Skeletal muscle cell (primary cell): Measurements from ENCODE around the gene COL27A1.
"Not testable (repeated sequence)": the region's sequence is repeated elsewhere in the genome, so short reads cannot be mapped to it uniquely, and the experiment has no call there.

Experiments used
- DNase-seq: peaks from one replicate; pipeline ENCODE4 v3.0.0-alpha.2; 2010; ENCODE audit warnings: low read depth
- H3K4me3 ChIP-seq: 2 replicates; pipeline ENCODE4 v1.5.1; 2011; ENCODE audit warnings: low read depth, mild to moderate bottlenecking, control low read depth, low read length, moderate library complexity

COL27A1 gene

DNA sequence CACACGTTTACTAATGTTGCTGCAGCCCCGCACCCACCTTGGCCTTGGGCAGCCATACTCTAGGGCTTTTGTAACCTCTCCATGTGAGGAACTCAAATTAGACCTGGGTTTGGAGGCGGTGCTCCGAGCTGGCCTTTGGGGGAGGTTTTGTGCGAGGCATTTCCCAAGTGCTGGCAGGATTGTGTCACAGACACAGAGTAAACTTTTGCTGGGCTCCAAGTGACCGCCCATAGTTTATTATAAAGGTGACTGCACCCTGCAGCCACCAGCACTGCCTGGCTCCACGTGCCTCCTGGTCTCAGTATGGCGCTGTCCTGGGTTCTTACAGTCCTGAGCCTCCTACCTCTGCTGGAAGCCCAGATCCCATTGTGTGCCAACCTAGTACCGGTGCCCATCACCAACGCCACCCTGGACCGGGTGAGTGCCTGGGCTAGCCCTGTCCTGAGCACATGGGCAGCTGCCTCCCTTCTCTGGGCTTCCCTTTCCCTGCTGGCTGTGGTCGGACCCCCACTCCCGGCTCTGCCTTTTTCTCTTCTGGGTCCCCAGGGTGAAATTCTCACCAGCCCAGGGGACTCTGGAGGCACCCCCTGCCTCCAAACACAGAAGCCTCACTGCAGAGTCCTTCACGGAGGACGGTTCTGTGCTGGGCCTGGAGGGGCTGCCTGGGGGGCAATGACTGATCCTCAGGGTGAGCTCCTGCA lies 167.6 kb downstream of the COL27A1 start, which contains the start of gene ORM1:
Gene ORM1, plus strand, starts transcription at position 268 of the 701 bp plus-strand sequence. Its CDS starts 36 bp downstream, at position 304.
- not testable (repeated sequence) for DNase-seq, H3K4me3 ChIP-seq

DNA sequence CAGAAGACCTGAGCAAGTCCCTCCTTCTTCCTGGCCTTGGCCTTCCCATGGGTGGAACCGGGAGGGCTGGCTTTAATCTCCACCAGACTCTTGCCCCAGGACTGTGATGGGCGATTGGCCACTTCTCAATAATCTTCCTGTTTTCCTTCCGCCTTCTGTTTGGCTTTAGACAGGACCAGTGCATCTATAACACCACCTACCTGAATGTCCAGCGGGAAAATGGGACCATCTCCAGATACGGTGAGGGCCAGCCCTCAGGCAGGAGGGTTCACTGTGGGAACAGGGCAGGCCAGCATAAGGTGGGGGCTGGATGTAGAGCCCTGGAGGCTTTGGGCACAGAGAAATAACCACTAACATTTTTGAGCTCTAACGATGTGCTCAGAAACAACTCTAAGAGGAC lies 168.5 kb downstream of the COL27A1 start:
- not testable (repeated sequence) for H3K4me3 ChIP-seq, DNase-seq

DNA sequence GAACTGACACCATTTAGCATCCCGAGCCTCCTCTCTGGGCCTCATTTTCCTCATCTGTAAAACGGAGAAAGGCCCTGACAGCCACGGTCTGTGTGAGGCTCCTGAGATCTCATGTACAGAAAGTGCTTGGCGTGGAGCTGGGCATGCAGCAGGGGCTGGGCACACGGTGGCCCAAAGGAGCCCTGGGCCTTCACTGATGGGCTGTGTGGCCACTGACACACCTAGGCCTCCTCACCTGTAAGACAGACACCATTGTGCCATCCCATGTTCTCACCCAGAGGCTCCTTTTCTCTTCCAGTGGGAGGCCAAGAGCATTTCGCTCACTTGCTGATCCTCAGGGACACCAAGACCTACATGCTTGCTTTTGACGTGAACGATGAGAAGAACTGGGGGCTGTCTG lies 169.2 kb downstream of the COL27A1 start:
- no peak for DNase-seq
- no peak overlapping the region for H3K4me3 ChIP-seq

DNA sequence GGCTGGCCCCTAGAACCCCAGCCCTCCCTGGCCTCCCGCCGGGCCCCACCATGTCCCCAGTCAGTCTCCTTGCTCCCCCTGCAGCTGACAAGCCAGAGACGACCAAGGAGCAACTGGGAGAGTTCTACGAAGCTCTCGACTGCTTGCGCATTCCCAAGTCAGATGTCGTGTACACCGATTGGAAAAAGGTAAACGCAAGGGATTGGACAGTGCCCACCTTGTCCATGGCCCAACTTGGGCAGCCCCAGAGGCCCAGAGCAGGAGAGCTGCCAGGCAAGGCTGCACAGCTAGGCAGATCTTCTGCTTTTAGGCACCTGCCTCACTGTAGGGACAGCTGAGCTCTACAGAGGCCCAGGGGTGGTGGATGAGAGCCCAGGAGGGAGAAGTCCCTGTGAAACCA lies 169.6 kb downstream of the COL27A1 start:
- H3K4me3 ChIP-seq, DNase-seq: not testable (repeated sequence)

DNA sequence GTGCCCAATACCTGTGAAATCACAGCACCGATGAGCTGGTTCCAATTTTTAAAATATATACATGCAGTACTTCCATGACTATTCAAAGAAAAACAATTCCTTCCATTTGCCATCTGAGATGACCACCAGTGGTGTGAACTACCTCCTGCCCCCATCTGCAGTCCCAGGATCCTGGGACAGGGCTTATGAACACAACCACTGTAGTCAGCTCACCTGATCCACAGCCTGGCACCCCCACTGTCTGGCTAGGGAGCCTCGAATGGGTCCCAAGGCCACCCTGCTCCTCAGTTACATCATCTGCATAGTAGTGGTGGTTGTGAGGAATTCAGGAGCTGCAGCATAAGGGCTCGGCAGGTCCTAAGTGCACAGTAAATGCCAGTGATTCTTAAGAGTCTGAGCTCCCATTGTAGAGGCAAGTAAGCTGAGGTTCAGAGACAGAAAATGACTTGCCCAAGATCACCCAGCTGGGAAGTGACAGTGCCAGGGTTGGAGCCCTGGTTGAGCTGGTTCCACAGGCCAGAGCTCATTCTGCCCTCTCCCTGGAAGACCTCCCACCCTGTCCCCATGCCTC lies 170.4 kb downstream of the COL27A1 start:
- not testable (repeated sequence) for DNase-seq, H3K4me3 ChIP-seq

DNA sequence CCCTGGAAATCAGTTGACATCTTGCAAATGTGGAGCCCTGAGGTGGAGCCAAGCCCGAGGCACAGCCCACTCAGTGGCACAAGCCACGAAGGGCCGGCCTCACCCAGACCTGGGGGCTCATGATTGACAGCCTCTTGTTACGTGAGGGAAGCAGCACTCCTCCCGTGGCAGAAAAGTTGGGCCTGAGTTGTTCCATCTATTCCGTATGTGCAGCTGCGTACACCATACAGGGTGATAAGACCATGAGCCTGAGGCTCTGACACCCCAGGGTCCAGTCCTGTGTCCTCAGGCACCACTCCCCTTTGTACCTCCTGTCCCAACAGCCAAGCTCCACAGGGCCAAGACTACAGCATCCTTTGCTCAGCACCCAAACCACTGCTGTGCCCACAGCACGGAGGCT lies 172.4 kb downstream of the COL27A1 start:
- DNase-seq = no peak
- no peak overlapping the region for H3K4me3 ChIP-seq

DNA sequence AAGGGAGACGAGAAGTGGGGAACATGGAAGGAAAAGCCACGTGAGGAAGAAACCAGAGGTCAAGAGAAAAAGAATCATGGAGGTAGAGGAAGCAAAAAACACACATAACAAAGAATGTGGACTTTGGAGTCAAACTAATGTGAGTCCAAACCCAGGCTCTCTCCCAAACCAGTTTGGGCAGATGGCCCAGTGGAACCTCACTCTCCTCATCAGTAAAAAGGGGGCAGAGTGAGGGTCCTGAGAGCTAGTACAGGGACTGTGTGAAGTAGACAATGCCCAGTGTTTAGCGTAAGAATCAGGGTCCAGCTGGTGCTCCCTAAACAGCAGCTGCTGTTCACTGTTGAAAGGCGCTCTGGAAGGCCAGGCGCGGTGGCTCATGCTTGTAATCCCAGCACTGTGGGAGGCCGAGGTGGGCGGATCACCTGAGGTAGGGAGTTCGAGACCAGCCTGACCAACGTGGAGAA lies 173.1 kb downstream of the COL27A1 start:
- DNase-seq, H3K4me3 ChIP-seq: not testable (repeated sequence)

DNA sequence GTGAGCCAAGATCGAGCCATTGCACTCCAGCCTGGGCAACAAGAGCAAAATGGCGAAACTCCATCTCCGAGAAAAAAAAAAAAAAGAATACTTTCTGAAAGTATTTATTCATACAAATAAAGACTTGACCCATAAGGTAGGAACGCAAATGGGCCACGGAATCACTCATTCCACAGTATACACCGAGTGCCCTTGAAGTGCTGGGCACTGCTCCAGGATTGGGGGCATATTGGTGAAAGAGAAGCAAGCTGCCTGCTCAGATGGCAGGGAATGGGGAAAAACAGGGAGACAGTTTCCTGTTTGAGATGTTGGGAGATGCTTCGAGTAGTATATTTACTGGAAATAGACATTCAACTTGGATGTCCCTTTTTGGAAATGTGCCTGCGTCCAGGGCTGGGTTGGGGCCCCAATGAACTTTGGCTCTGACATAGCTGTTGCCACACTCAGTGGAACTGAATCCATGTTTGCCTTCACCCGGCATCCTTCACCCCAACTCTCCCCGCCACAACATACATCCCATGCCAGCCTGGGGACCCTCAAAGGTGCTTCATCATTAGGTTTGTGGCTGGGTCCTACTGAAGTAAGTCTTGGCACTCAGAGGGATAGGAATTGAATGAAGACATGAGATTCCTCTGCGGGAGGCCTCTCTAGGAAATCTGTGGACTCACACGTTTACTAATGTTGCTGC lies 173.7 kb downstream of the COL27A1 start:
- not testable (repeated sequence) for DNase-seq, H3K4me3 ChIP-seq

DNA sequence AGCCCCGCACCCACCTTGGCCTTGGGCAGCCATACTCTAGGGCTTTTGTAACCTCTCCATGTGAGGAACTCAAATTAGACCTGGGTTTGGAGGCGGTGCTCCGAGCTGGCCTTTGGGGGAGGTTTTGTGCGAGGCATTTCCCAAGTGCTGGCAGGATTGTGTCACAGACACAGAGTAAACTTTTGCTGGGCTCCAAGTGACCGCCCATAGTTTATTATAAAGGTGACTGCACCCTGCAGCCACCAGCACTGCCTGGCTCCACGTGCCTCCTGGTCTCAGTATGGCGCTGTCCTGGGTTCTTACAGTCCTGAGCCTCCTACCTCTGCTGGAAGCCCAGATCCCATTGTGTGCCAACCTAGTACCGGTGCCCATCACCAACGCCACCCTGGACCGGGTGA lies 174.3 kb downstream of the COL27A1 start, which contains the start of gene ORM2:
Gene ORM2, plus strand, starts transcription at position 245 of the 398 bp plus-strand sequence. Its CDS starts 36 bp downstream, at position 281.
- H3K4me3 ChIP-seq, DNase-seq: not testable (repeated sequence)

DNA sequence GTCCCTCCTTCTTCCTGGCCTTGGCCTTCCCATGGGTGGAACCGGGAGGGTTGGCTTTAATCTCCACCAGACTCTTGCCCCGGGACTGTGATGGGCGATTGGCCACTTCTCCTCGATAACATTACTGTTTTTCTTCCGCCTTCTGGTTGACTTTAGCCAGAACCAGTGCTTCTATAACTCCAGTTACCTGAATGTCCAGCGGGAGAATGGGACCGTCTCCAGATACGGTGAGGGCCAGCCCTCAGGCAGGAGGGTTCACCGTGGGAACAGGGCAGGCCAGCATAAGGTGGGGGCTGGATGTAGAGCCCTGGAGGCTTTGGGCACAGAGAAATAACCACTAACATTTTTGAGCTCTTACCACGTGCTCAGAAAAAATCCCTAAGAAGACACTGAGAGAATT lies 175.3 kb downstream of the COL27A1 start:
- DNase-seq = no peak
- no peak overlapping the region for H3K4me3 ChIP-seq

DNA sequence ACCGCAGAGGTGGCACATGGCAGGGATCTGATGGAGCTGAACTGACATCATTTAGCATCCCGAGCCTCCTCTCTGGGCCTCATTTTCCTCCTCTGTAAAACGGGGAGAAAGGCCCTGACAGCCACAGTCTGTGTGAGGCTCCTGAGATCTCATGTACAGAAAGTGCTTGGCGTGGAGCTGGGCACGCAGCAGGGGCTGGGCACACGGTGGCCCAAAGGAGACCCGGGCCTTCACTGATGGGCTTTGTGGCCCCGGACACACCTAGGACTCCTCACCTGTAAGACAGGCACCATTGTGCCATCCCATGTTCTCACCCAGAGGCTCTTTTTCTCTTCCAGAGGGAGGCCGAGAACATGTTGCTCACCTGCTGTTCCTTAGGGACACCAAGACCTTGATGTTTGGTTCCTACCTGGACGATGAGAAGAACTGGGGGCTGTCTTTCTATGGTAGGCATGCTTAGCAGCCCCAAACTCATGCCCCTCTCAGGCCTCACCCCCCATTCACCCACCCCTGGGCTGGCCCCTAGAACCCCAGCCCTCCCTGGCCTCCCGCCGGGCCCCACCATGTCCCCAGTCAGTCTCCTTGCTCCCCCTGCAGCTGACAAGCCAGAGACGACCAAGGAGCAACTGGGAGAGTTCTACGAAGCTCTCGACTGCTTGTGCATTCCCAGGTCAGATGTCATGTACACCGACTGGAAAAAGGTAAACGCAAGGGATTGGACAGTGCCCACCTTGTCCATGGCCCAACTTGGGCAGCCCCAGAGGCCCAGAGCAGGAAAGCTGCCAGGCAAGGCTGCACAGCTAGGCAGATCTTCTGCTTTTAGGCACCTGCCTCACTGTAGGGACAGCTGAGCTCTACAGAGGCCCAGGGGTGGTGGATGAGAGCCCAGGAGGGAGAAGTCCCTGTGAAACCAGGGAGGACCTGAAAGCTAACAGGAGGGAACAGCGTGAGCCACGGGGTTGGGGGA lies 176.2 kb downstream of the COL27A1 start:
- not testable (repeated sequence) for DNase-seq, H3K4me3 ChIP-seq

DNA sequence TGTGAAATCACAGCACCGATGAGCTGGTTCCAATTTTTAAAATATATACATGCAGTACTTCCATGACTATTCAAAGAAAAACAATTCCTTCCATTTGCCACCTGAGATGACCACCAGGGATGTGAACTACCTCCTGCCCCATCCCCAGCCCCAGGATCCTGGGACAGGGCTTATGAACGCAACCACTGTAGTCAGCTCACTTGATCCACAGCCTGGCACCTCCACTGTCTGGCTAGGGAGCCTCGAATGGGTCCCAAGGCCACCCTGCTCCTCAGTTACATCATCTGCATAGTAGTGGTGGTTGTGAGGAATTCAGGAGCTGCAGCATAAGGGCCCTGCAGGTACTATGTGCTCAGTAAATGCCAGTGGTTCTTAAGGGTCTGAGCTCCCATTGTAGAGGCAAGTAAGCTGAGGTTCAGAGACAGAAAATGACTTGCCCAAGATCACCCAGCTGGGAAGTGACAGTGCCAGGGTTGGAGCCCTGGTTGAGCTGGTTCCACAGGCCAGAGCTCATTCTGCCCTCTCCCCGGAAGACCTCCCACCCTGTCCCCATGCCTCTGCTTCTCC lies 177.2 kb downstream of the COL27A1 start:
- H3K4me3 ChIP-seq, DNase-seq: not testable (repeated sequence)

DNA sequence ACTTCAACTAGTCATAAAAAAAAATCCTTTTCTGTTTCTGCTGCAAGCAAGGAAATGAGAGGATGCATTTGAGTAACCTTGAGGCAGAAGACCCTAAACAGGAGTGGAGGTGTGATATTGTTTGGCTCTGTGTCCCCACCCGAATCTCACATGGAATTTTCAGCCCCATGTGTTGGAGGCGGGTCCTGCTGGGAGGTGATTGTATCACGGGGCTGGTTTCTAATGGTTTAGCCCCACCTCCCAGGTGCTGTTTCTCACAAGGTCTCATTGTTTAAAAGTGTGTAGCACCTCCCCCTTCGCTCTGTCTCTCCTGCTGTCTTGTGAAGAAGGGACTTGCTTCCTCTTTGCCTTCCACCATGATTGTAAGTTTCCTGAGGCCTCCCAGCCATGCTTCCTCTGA lies 178.4 kb downstream of the COL27A1 start:
- not testable (repeated sequence) for DNase-seq, H3K4me3 ChIP-seq

DNA sequence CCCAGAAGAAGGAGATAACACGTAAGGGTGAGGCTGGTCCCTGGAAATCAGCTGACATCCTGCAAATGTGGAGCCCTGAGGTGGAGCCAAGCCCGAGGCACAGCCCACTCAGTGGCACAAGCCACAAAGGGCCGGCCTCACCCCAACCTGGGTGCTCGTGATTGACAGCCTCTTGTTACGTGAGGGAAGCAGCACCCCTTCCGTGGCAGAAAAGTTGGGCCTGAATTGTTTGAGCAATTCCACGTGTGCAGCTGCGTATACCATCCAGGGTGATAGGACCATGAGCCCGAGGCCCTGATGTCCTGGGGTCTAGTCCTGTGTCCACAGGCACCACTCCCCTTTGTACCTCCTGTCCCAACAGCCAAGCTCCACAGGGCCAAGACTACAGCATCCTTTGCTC lies 179.2 kb downstream of the COL27A1 start:
- no peak for DNase-seq
- H3K4me3 ChIP-seq = no peak overlapping the region

DNA sequence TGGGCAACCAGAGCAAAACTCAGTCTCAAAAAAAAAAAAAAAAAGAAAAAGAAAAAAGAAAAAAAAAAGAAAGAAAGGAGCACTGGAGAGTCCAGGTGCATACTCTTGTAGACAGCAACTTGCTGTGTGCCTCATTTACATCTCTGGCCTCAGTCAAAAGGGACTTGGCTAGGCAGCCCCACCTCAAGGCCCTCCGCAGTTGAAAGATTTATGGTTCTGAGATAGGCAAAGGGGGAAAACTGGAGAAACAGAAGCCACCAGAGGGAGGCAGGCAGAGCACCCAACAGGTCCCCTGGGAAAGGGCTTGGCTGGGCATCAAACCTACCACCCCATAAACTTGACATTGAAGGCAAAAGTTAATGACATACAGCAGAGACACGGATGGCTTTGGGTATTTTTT lies 180.4 kb downstream of the COL27A1 start:
- no peak overlapping the region for H3K4me3 ChIP-seq
- DNase-seq = no peak

DNA sequence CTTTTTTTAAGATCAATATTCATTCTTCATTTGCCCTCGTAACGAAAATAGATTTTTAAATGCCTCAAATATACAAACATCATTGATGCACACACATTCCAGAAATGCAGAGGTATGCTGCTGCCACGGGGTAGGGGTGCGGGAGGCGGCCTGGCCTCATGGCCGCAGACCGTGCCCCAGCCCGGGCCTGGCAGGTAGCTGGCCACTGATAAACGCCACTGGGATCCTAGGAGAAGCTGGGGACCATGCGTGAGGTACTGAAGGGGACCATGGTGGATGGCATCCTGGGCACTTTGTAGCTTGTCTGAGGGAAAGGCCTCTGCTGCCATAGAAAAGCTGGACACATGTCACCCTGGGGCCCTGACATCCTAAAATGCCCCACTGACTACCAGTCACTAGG lies 180.8 kb downstream of the COL27A1 start:
- H3K4me3 ChIP-seq = no peak overlapping the region
- DNase-seq = no peak

DNA sequence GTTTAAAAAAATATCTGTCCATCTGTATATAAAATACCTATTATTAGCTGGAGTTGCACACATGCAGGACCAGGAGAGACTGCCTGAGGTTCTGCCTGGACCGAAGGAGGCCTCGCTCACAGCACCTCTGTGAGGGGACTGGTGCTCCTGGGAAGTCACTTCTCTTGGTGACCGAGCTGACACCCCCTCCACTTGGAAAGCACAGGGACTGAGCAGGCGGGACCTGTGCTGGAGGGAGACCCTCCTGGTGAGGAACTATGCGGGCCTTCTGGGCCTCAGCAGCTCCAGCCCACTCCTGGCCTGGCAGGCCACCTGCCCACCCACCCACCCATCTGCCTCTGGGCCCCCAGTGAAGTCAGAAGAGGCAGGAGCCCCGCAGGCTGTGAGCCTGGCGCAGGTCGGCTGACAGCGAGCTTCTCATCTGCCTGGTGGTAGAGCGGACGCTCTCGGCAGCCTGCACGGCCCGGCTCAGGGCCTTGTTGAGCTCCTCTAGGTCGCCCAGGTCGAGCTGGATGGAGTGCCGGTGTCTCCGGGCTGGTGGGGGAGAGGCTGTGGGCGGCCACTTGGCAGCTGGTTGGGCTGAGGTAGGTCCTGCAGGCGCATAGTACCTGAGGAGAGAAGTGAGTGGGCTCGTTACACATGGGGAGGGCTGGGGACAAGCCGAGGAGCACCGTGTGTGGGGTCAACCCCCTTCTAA lies 181.5 kb downstream of the COL27A1 start:
- DNase-seq = no peak
- no peak overlapping the region for H3K4me3 ChIP-seq

DNA sequence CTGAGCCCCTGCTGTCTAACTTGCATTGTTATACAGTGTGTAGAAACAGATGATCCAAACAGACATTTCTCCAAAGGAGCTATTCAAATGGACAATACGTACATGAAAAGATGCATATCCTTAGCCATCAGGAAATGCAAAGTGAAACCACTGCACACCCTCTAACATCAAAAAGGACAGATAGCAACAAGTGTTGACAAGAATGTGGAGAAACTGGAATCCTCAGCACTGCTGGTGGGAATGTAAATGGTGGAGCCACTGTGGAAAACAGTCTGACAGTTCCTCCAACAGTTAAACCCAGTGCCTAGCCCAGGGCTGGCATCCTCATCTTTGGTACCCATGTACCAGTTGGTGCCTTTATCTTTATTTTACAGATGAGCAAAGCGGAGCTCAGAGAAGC lies 182.8 kb downstream of the COL27A1 start:
- no peak overlapping the region for H3K4me3 ChIP-seq
- no peak for DNase-seq
